ENCODE data around the gene NTM.

DNA sequence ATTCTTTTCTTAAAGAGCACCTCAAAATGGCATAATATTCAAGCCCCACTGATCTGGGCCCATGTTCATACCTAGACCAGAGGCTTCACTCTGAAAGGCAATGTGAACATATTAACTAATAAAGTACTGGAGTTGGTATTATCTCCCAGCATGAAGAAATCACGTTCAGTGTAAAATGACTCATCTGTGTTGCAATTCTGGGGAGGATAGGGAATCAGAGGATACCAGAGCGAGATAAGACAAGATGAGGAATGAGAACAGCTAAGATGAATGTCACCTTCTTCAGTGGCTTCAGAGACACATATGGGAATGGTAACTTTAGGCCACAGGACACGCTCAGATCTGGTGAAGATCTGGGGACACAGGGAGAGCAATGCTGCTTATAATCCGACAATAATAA lies 121.1 kb downstream of the NTM start:
- no peak for TF ChIP-seq POLR2A (IDR thresholded peaks at IDR 0.05)
- TF ChIP-seq, protein P1, sequence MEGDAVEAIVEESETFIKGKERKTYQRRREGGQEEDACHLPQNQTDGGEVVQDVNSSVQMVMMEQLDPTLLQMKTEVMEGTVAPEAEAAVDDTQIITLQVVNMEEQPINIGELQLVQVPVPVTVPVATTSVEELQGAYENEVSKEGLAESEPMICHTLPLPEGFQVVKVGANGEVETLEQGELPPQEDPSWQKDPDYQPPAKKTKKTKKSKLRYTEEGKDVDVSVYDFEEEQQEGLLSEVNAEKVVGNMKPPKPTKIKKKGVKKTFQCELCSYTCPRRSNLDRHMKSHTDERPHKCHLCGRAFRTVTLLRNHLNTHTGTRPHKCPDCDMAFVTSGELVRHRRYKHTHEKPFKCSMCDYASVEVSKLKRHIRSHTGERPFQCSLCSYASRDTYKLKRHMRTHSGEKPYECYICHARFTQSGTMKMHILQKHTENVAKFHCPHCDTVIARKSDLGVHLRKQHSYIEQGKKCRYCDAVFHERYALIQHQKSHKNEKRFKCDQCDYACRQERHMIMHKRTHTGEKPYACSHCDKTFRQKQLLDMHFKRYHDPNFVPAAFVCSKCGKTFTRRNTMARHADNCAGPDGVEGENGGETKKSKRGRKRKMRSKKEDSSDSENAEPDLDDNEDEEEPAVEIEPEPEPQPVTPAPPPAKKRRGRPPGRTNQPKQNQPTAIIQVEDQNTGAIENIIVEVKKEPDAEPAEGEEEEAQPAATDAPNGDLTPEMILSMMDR (IDR thresholded peaks at IDR 0.05), result no peak
